ENCODE data around the gene GNAL. TPM values are rescaled to one million over a fixed set of nuclear protein-coding genes. Genes with fewer than 3 reads are reported as not detected.

GNAL gene
- total and polyA plus RNA-seq, 2 of the 4 experiments (the other 2 are of a cell fraction): 0.15 to 0.36 TPM

DNA sequence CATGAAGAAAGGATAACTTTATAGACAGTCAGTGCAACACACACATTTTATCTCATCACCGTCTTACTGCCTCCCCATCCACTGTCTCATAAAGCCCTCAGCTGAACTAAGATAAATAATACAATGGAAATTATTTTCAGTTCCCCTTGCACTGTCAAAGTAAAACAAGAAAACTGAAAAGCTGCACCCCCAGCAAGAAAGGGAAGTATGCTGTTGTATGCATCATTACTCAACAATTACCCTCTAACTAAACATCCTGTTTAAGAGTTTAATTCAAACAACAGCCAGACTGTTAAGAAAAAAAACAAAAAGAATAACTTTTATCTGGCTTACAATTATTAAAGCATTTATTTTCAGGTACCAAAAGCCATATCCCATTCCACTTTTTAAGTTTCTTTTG is 194.1 kb downstream of the GNAL start:
- POLR2A ChIA-PET (ENCODE audit: unreplicated experiment): interaction anchor here (0.8 kb wide), 1 partner anchor 11 kb away, joined by 6 read pairs; no protein-coding TSS in a partner anchor
- Histone ChIP-seq H3K79me1 (ENCODE audit: low read depth in 1 of 2, low read length in 2 of 2) (no peaks in the 10 kb centered on the region), H2AFZ (replicated peaks; ENCODE audit: low read length, poor library complexity) (no peak overlapping the region)

More for the DNA sequence above, 194.1 kb downstream of the GNAL start:
- H3K27ac ChIP-seq (ENCODE audit: insufficient read depth, low read length): no peak overlapping the region; the same call in 1 of the 2 replicates
- H4K5ac ChIP-seq (ENCODE audit: low read depth, low read length): no peak overlapping the region
- H3K4me1 ChIP-seq (ENCODE audit: control insufficient read depth, insufficient read depth, low read length): no peaks in the 10 kb centered on the region
- H3K27me3 ChIP-seq (ENCODE audit: control insufficient read depth, insufficient read depth, low read length): no peaks in the 10 kb centered on the region
- ATAC-seq (ENCODE audit: low read depth): peak; percentile 80
- no peak overlapping the region for H3K4me3 ChIP-seq (ENCODE audit: insufficient read depth, low read depth, low read length)
- peak overlapping the region; percentile 30; the same call in 1 of the 2 replicates for H3K4me2 ChIP-seq (ENCODE audit: low read depth, low read length)
- H2AK9ac ChIP-seq (replicated peaks; ENCODE audit: low read depth, low read length, poor library complexity): no peak overlapping the region
- H2AK5ac ChIP-seq (ENCODE audit: low read depth, low read length): no peak overlapping the region
- no peak overlapping the region for H3K4ac ChIP-seq (ENCODE audit: low read depth, low read length)
- dilution Hi-C loops (cut with HindIII; ENCODE audit: low sequenced_read_pairs, unreplicated experiment): no loop called here
- CTCF ChIA-PET: no interaction called here
- intact Hi-C loops (cut with micrococcal nuclease): no loop called here
- no peaks in the 10 kb centered on the region for H3K9me3 ChIP-seq (ENCODE audit: control insufficient read depth, insufficient read depth, low read length)
- no CpG with 5 or more reads among the region's 1 CpG for WGBS, 2 experiments (ENCODE audit: extremely low coverage in 2 of 2, insufficient read length in 1 of 2)
- H3K23ac ChIP-seq (ENCODE audit: low read depth, low read length): no peak overlapping the region
- BruUV-seq (replicated peaks): no TSS peak
- no peak overlapping the region for H4K8ac ChIP-seq (ENCODE audit: low read depth in 2 of 2, low read length in 2 of 2)
- H3K56ac ChIP-seq (ENCODE audit: extremely low read depth, insufficient read depth, low read length): no peak overlapping the region
- H3K18ac ChIP-seq (ENCODE audit: low read depth, low read length): no peak overlapping the region
- H3K36me3 ChIP-seq (ENCODE audit: control insufficient read depth, insufficient read depth, low read length): peaks cover 24% of the 10 kb centered on the region
- TF ChIP-seq NFE2L2 (IDR thresholded peaks at IDR 0.05; ENCODE audit: low read depth, low read length) (no peak), CHD1 (IDR thresholded peaks at IDR 0.05; ENCODE audit: low read depth, low read length) (no peak), BHLHE40 (IDR thresholded peaks at IDR 0.05; ENCODE audit: low read depth, low read length) (no peak), MXI1 (IDR thresholded peaks at IDR 0.05; ENCODE audit: borderline replicate concordance, low read depth, low read length) (no peak), CEBPB (IDR thresholded peaks at IDR 0.05; ENCODE audit: low read depth, low read length) (no peak), SMC3 (IDR thresholded peaks at IDR 0.05; ENCODE audit: low read depth, low read length) (no peak)
- TF ChIP-seq, protein P1, sequence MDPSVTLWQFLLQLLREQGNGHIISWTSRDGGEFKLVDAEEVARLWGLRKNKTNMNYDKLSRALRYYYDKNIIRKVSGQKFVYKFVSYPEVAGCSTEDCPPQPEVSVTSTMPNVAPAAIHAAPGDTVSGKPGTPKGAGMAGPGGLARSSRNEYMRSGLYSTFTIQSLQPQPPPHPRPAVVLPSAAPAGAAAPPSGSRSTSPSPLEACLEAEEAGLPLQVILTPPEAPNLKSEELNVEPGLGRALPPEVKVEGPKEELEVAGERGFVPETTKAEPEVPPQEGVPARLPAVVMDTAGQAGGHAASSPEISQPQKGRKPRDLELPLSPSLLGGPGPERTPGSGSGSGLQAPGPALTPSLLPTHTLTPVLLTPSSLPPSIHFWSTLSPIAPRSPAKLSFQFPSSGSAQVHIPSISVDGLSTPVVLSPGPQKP (IDR thresholded peaks at IDR 0.05; ENCODE audit: borderline replicate concordance, low read depth, low read length): no peak
- TF ChIP-seq, protein P2, sequence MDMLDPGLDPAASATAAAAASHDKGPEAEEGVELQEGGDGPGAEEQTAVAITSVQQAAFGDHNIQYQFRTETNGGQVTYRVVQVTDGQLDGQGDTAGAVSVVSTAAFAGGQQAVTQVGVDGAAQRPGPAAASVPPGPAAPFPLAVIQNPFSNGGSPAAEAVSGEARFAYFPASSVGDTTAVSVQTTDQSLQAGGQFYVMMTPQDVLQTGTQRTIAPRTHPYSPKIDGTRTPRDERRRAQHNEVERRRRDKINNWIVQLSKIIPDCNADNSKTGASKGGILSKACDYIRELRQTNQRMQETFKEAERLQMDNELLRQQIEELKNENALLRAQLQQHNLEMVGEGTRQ (IDR thresholded peaks at IDR 0.05; ENCODE audit: low read depth, low read length): no peak
- no peak overlapping the region for H3K9ac ChIP-seq (ENCODE audit: low read depth, low read length)
- no peak overlapping the region for H2BK5ac ChIP-seq (ENCODE audit: low read depth, low read length, poor library complexity, severe bottlenecking)
- no peak overlapping the region for H2BK15ac ChIP-seq (ENCODE audit: low read depth, low read length)
- no peak overlapping the region for H4K91ac ChIP-seq (ENCODE audit: insufficient read depth, low read depth, low read length)
- DNase-seq: peak; percentile 41
- in situ Hi-C loops (cut with MboI; ENCODE audit: low sequenced_read_pairs): no loop called here
- H2BK120ac ChIP-seq (ENCODE audit: low read depth, low read length): no peak overlapping the region
- H4K20me1 ChIP-seq (ENCODE audit: insufficient read depth, low read length): no peaks in the 10 kb centered on the region
- no peak overlapping the region for H2BK20ac ChIP-seq (ENCODE audit: low read depth, low read length)
- no peak overlapping the region for H3K14ac ChIP-seq (replicated peaks; ENCODE audit: low read depth, low read length)
- peaks cover 10% of the 10 kb centered on the region for H3K9me1 ChIP-seq (ENCODE audit: insufficient read depth, low read length)
